Natural killer cell (primary cell): Measurements from ENCODE around the gene OXGR1. TPM values are rescaled to one million over a fixed set of nuclear protein-coding genes. Genes with fewer than 3 reads are reported as not detected.

Experiments used
- ATAC-seq, 3 donors: fragments of 150-1000 bp in 2 of 3; fragments of 200-7000 bp in 1 of 3; cut with Tn5 transposase; 1 replicate in 1 of 3; 2 replicates in 2 of 3; pipeline ENCODE4 v1.10.0; 2021; ENCODE audit warnings: mild to moderate bottlenecking in 2 of 3, moderate library complexity in 2 of 3
- DNase-seq, 2 donors: peaks; one replicate each; pipeline versions ENCODE4 v3.0.0 to v3.0.0-alpha.2; 2013 to 2021; ENCODE audit warnings: mixed read lengths in 1 of 2
- H3K27ac ChIP-seq: one replicate; pipeline ENCODE4 v1.5.1; 2013; ENCODE audit warnings: mild to moderate bottlenecking, low read length
- H3K27me3 ChIP-seq: one replicate; pipeline ENCODE4 v1.6.1; 2013; ENCODE audit warnings: low read length; ENCODE audit not compliant: control insufficient read depth, insufficient read depth
- H3K36me3 ChIP-seq: one replicate; pipeline ENCODE4 v1.6.1; 2013; ENCODE audit warnings: low read length; ENCODE audit not compliant: control insufficient read depth, insufficient read depth
- H3K4me1 ChIP-seq: one replicate; pipeline ENCODE4 v1.6.1; 2013; ENCODE audit warnings: low read length; ENCODE audit not compliant: control insufficient read depth, insufficient read depth
- H3K4me3 ChIP-seq: one replicate; pipeline ENCODE4 v1.5.1; 2013; ENCODE audit warnings: low read length
- H3K9me3 ChIP-seq: one replicate; pipeline ENCODE4 v1.6.1; 2013; ENCODE audit warnings: low read length; ENCODE audit not compliant: control insufficient read depth, insufficient read depth
- H3K27ac Mint-ChIP-seq, 2 donors: one replicate each; pipeline ENCODE4 v1.8.0; 2022; ENCODE audit warnings: mild to moderate bottlenecking in 2 of 2, mixed read lengths in 2 of 2, moderate library complexity in 1 of 2
- H3K27me3 Mint-ChIP-seq, 2 donors: one replicate each; pipeline ENCODE4 v1.8.0; 2022; ENCODE audit warnings: low read depth in 2 of 2, mixed read lengths in 2 of 2
- H3K36me3 Mint-ChIP-seq: one replicate; pipeline ENCODE4 v1.8.0; 2022; ENCODE audit warnings: mixed read lengths
- H3K4me1 Mint-ChIP-seq, 2 donors: one replicate each; pipeline ENCODE4 v1.8.0; 2022; ENCODE audit warnings: mixed read lengths in 2 of 2
- H3K4me3 Mint-ChIP-seq: one replicate; pipeline ENCODE4 v1.8.0; 2022; ENCODE audit warnings: mild to moderate bottlenecking, moderate library complexity, mixed read lengths
- H3K9me3 Mint-ChIP-seq, 2 donors: one replicate each; pipeline ENCODE4 v1.8.0; 2022; ENCODE audit warnings: mixed read lengths in 2 of 2
- CTCF ChIP-seq: fragments of 200-600 bp; IDR thresholded peaks from one replicate; pipeline ENCODE4 v1.8.0; 2022; ENCODE audit warnings: antibody characterized with exemption
- WGBS: methylation state at CpG from one replicate; pipeline ENCODE4 v1.1.7; 2013; ENCODE audit warnings: missing lambda C conversion rate; ENCODE audit not compliant: insufficient coverage; 5-methylcytosine and 5-hydroxymethylcytosine counted together
- intact Hi-C: fragments of 100-400 bp; cut with micrococcal nuclease; formaldehyde crosslinking; loops from one replicate; pipeline ENCODE4 v1.14.2; 2022
- total RNA-seq, 4 donors: library from RNA; stranded (reverse); fragments of 120-200 nt in 1 of 4; gene quantifications; one replicate each; pipeline versions ENCODE4 v1.2.3 to v1.2.4, GENCODE V29; 2013 to 2022

The OXGR1 gene
- total RNA-seq, 3 donors from 2014 or later (not counting 1 experiment from before 2014, with no cell fraction given): not detected

- H3K36me3 ChIP-seq: no peaks in the 10 kb centered on the region
- H3K4me3 ChIP-seq: no peak overlapping the region
- Mint-ChIP-seq H3K27ac (no peak overlapping the region), H3K36me3 (peaks cover 5% of the 10 kb centered on the region), H3K4me1 (no peaks in the 10 kb centered on the region), H3K27me3 (peaks cover 8 to 9% of the 10 kb centered on the region in 2 donors), H3K9me3 (peaks cover 0 to 3% of the 10 kb centered on the region in 2 donors), H3K4me3 (no peak overlapping the region)
- 93% methylated on average over 8 of the region's 9 CpGs for WGBS
- no peak for TF ChIP-seq CTCF
- H3K27ac ChIP-seq: no peak overlapping the region
- DNase-seq (no peak), ATAC-seq (no peak)
- intact Hi-C loops: no loop called here
- H3K9me3 ChIP-seq: no peaks in the 10 kb centered on the region
- H3K4me1 ChIP-seq: peaks cover 3% of the 10 kb centered on the region
- H3K27me3 ChIP-seq: no peaks in the 10 kb centered on the region
Observed at GRCh38 chr13:97004096-97004876, 10.0 kb upstream of the OXGR1 start.

- TF ChIP-seq CTCF: no peak
- Mint-ChIP-seq H3K9me3 (peaks cover 0 to 3% of the 10 kb centered on the region in 2 donors), H3K4me1 (no peaks in the 10 kb centered on the region), H3K36me3 (peaks cover 5% of the 10 kb centered on the region), H3K27me3 (peaks cover 8 to 11% of the 10 kb centered on the region in 2 donors), H3K4me3 (no peak overlapping the region), H3K27ac (no peak overlapping the region)
- Histone ChIP-seq H3K4me3 (no peak overlapping the region), H3K4me1 (peaks cover 3% of the 10 kb centered on the region), H3K36me3 (no peaks in the 10 kb centered on the region), H3K9me3 (no peaks in the 10 kb centered on the region), H3K27ac (no peak overlapping the region), H3K27me3 (no peaks in the 10 kb centered on the region)
- WGBS: no CpG with 5 or more reads among the region's 2 CpGs
- ATAC-seq: no peak
- intact Hi-C loops: no loop called here
- no peak for DNase-seq
Observed at GRCh38 chr13:97003071-97003470, 8.8 kb upstream of the OXGR1 start.

- H3K36me3 ChIP-seq: no peaks in the 10 kb centered on the region
- H3K36me3 Mint-ChIP-seq: peaks cover 5% of the 10 kb centered on the region
- intact Hi-C loops: no loop called here
- DNase-seq (no peak), ATAC-seq (no peak)
- 82% methylated on average over 1 of the region's 2 CpGs for WGBS
- H3K9me3 ChIP-seq: no peaks in the 10 kb centered on the region
- peaks cover 8 to 11% of the 10 kb centered on the region in 2 donors for H3K27me3 Mint-ChIP-seq
- peaks cover 3% of the 10 kb centered on the region for H3K4me1 ChIP-seq
- H3K4me1 Mint-ChIP-seq: no peaks in the 10 kb centered on the region
- no peak overlapping the region for H3K4me3 ChIP-seq
- H3K27ac ChIP-seq: no peak overlapping the region
- no peak overlapping the region for H3K4me3 Mint-ChIP-seq
- H3K27me3 ChIP-seq: no peaks in the 10 kb centered on the region
- TF ChIP-seq CTCF: no peak
- H3K9me3 Mint-ChIP-seq: peaks cover 0 to 3% of the 10 kb centered on the region in 2 donors
- no peak overlapping the region for H3K27ac Mint-ChIP-seq
Observed at GRCh38 chr13:97002581-97002980, 8.3 kb upstream of the OXGR1 start.

- H3K27me3 Mint-ChIP-seq: peaks cover 8 to 11% of the 10 kb centered on the region in 2 donors
- H3K4me3 ChIP-seq: no peak overlapping the region
Observed at GRCh38 chr13:97001636-97002035, 7.4 kb upstream of the OXGR1 start.

More at GRCh38 chr13:97001636-97002035, 7.4 kb upstream of the OXGR1 start:
- Histone ChIP-seq H3K27ac (no peak overlapping the region), H3K9me3 (no peaks in the 10 kb centered on the region), H3K4me1 (peaks cover 3% of the 10 kb centered on the region), H3K36me3 (no peaks in the 10 kb centered on the region), H3K27me3 (no peaks in the 10 kb centered on the region)
- no peak for ATAC-seq
- H3K36me3 Mint-ChIP-seq: peaks cover 5% of the 10 kb centered on the region
- intact Hi-C loops: no loop called here
- DNase-seq: no peak
- H3K4me1 Mint-ChIP-seq: no peaks in the 10 kb centered on the region
- no peak for TF ChIP-seq CTCF
- no peak overlapping the region for H3K27ac Mint-ChIP-seq
- WGBS: 28% methylated on average over 6 of the region's 6 CpGs
- no peak overlapping the region for H3K4me3 Mint-ChIP-seq
- H3K9me3 Mint-ChIP-seq: peaks cover 0 to 3% of the 10 kb centered on the region in 2 donors
